GM08714 (cell line): ENCODE results near the gene LENG1.

ENCODE experiments used
- H3K4me3 ChIP-seq: fragments of 200-500 bp; sonication (Bioruptor generic); 2 replicates; pipeline ENCODE4 v1.5.1; 2014; ENCODE audit warnings: mild to moderate bottlenecking, low read length, inconsistent platforms
- ZNF274 ChIP-seq: IDR thresholded peaks from 2 replicates; pipeline ENCODE4 v1.6.1; 2012; ENCODE audit warnings: mild to moderate bottlenecking, low read depth, low read length

The LENG1 gene

DNA sequence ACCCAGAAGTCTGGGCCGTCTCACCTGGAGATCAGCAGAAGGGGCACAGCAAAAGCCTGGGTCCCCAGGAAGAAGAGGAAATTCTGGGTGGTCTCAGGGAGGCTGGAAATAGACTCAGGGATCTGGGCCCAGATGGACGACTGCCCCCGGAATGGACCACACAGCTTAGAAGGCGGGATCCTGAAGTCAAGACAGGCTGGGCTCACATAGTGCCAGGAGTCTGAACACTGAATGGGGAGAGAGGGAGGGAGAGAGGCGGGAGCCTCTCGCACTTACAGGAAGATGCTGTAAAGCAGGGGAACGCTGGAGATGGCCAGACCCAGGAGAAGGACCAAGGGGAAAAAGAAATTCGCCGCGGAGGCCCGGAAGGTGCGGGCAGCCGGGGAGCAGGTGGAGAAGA is 1.3 kb upstream of the LENG1 start:
- no peak for TF ChIP-seq ZNF274
- H3K4me3 ChIP-seq, result peak overlapping the region; percentile 66; the same call in 1 of the 2 replicates

DNA sequence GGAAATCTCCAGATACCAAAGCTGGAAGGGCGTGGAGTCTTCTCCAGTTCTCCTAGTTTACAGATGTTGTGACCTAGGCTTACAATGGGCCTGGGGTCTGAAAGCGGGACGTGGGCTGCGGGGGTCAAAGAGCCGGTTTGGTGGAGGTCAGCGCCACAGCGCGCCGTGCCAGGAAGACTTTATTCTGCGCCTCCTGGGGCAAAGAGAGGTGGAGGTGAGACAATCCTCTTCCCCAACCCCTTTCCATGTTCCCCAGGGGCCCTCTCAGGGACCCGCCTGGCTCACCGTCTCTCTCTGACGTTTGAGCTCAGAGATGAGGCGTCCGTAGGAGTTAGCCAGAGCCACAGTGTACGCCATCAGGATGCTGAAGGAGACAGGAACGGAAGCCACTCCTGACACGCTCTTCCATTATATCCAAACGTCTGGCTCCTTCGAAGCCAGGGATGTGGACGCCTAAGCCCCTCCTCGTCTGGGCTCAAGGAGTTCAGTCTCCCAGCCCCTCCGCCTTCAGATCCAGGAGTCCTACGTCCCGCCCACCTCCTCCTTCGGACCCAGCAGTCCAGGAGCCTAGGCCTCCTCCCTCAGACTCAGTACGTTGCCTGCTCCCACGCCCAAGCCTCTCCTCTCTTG is 776 bp upstream of the LENG1 start:
- no peak for TF ChIP-seq ZNF274
- H3K4me3 ChIP-seq, result peak overlapping the region; percentile 66

DNA sequence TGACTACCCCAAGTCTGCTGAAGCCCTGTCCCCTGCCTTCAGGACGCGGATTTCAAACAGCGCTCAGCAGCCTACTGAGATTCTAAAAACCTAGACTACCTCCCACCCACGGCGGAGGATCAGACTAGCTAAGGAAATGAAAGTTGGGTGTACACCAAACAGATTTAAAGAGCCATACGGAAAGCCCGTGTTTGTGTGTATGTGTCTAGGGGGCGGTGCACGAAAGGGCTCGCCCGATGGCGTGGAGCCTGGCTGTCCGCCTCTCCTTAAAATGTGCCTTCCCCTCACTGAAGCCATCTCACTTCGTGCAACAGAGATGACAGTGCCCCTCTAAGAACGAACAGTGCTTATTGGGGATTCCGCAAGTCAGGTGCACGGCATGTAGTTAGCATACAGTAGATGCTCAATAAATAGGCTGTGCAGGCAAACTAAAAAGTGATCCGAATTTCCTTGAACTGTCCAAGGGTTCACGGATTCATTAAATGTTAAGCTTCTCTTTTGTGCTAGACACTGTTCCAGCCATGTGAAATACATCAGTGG is 639 bp downstream of the LENG1 start:
- peak overlapping the region; percentile 82 for H3K4me3 ChIP-seq
- TF ChIP-seq ZNF274, result no peak

DNA sequence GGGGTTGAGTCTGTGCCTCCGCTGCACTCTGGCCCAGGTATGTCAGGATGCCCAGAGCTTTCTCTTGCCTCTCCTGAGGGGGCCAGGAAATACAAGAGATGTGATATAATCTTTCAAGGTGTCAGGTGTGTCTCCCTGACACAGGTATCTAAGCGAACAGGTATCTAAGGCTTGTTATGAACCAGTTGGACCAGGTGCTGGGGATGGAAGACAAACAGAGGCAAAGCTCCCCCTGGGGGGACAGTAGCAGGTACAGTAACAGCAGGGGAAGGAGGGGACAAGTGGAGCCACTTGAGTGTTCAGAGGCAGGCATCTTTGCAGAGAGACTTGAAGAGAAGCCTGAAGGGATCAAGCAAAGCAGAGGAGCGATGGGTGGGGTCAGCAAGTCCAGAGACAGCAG is 2.6 kb downstream of the LENG1 start:
- TF ChIP-seq ZNF274, result no peak
- H3K4me3 ChIP-seq, result no peak overlapping the region

DNA sequence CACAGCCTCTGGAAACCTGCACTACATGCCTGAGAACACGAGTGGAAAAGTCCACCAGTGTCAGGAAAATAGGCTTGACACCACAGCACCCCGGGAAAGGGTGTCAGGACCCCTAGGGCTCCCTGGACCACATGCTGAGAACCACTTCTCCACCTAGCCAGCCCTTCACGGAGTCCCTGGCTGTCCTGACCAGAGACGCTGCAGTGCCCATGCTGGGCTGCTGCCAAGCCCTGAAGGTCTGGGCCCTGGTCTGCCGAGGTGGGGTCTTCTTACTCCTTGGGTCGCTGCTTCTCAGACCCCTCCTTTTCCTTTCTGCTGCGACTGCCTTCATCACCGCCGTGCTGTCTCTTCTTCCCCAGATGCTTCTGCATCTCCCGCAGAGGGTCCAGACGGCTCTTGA is 3.0 kb downstream of the LENG1 start:
- TF ChIP-seq ZNF274, result no peak
- H3K4me3 ChIP-seq, result no peak overlapping the region

DNA sequence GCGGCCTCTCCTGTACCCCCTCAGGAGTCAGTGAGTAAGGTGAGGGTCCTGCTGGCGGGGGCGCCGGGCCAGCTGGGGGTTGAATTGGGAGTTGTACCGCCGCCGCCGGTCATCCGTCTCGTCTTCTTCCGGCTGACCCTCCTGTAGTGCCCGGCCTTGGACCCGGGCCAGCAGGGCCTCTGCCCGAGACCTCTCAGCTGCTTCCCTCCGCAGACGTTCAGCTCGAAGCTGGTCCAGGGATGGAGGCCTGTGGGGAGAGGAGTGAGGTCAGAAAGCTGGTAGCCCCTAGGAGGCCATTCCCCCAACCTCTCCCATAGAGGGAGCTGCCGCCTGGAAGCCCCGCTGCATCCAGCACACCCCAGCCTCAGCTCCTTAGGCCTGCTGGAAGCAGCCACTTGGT is 3.8 kb downstream of the LENG1 start:
- no peak overlapping the region for H3K4me3 ChIP-seq
- TF ChIP-seq ZNF274, result no peak

DNA sequence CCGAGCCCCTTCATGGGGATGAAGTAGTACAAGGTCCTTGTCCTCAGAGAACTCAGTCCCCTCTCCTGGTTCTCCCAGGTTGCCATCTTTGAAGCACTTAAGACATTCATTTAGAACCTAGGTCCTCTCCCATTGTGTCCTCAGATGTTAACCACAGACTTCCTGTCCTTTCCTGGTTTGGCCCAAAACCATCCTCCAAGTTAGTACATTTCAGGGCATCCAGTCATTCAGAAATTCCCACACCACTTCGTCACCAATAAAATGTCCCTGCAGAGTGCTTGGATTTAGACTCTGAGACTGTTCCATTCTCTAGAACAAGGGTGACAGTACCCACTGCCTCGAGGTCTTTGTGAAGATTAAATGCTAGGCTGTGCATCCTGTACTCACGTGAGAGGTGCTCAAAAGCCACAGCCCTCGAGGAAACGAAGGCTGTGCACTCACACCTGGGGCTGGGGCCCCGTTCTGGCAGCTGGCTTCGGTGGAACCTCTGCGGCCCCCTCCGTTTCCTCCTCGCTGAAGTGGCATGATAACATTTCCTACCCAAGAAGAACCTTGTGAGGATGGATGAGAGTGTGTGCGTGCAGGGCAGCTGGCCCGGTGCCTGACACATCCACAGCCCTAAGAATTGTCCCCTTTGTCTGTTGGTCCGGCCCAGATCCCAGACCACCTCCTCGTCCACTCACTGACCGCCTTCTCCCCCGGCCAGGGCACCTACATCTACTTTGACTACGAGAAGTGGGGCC is 4.7 kb downstream of the LENG1 start:
- no peak overlapping the region for H3K4me3 ChIP-seq

DNA sequence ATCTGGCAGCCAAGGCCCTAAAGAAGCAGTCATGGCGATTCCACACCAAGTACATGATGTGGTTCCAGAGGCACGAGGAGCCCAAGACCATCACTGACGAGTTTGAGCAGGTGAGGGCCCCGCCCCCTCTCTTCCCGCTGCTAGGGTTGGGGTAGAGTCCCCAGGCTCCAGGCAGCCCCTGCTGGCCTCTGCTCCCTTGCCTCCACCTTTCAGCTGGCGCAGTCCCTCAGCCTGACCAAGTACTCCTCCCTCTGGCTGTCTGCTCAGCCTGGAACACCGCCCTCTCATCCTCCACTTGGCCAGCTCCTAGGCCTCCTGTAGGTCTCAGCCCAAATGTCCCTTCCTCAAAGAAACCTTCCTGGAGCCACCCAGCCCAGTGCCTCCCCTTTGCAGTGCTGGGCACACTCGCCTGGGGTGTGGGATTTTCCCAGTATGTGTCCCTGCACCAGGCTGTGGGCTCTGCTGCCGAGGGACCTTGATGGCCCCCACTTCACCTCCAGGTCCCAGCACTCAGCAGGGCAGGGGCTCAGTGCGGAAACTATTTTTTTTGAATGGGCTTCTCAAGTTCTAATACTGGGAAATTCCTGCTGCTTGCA is 5.7 kb downstream of the LENG1 start:
- TF ChIP-seq ZNF274, result no peak

More for the DNA sequence above, 4.7 kb downstream of the LENG1 start:
- TF ChIP-seq ZNF274, result no peak

DNA sequence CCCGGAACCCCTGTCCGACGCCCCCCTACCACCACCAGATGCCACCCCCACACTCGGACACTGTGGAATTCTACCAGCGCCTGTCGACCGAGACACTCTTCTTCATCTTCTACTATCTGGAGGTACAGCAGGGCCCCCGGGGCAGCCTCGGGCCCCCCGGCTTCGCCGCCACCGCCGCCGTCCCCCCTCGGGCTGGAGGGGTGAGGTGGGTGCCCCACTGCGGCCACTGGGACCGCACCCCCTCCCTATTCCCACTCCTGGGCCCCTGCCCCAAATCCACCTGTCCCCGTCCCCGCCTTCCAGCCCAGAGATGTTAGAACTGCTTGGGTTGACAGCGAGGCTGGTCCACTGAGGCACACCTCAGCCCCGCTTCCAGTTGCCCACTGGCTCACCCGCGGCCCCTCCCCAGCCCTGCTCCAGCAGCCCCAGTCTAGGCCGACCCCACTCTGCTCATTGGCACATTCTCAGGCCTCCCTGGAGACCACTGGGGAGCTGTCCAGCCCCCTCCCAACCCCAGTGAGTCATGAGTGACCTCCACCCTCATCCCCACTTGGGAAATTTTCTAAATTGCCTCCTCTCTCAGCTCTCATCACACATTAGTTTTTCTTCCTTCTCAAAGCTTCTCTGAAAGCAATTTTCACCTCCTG is 6.5 kb downstream of the LENG1 start:
- TF ChIP-seq ZNF274, result no peak
- H3K4me3 ChIP-seq, result no peak overlapping the region

More for the DNA sequence above, 5.7 kb downstream of the LENG1 start:
- H3K4me3 ChIP-seq, result no peak overlapping the region

DNA sequence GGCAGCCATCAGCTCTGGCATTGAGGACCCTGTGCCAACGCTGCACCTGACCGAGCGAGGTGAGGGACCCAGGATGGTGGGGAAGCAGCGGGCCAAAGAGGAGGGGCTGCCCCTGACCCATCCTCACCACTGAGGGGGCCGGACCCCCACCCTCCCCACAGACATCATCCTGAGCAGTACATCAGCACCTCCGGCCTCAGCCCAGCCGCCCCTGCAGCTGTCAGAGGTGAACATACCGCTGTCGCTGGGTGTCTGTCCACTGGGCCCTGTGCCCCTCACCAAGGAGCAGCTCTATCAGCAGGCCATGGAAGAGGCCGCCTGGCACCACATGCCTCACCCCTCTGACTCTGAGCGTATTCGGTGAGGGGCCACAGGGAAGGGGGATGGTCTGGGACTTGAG is 7.3 kb downstream of the LENG1 start:
- TF ChIP-seq ZNF274, result no peak

DNA sequence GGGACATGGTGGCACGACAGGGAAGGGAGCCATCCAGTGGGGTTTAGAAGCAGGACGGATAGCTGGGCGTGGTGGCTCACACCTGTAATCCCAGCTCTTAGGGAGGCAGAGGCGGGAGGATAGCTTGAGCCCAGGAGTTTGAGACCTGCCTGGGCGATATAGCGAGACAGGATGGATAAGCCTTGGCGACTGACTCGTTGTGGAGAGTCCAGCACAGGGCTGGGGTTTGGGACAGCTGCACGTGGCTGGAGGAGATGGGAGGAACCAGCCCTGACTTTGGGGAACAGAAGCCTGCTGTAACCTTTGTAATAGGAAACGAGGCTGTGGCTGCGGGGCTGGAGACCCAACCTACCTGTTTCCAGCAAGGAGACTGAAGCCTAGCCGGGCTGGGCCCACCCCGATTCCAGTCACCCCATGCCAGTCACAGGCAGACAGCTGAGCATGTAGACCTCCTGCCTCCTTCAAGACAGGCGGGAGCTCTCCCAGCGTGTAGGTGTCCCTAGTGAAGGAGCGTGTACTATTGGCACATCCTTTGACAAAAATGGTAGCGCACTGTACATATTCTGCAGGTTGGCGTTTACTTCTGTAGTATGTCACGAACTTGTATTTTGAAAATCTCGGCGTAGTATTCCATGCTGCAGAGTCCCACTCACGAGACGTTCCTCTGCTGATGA is 8.0 kb downstream of the LENG1 start:
- no peak overlapping the region for H3K4me3 ChIP-seq
- no peak for TF ChIP-seq ZNF274

More for the DNA sequence above, 7.3 kb downstream of the LENG1 start:
- H3K4me3 ChIP-seq, result no peak overlapping the region

DNA sequence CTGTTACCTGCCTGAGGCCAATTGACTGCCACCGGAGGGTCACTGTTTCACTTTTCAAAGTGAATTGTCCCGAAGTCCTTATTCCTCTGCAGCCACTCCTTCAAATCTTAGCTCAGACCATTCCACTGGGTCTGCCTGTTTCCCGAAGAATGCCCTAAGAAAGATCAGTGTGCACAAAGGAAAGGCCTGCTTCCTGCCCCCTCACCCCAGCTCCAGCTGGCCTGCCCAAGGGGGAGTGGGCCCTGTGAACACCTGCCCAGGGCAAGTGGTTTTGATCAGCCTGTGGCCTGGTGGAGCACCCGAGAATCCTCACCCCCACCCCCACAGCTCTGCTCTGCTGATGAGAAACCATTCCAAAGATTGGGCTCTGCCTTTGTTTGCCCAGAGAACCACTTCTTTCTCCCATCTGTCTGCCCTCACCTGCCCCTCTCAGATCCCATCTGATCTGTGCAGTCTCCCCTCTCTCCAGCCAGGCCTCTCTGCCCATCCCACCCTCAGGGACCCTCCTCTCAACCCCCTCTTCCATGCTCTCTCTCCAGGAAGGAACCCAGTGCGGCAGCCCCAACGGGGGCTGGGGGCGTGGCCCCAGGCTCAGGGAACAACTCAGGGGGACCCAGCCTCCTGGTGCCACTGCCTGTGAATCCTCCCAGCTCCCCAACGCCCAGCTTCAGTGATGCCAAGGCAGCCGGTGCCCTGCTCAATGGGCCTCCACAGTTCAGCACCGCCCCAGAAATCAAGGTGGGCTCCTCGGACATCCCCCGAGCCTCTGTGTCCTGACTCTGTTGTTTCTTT is 10.3 kb downstream of the LENG1 start:
- H3K4me3 ChIP-seq, result no peak overlapping the region
- no peak for TF ChIP-seq ZNF274

DNA sequence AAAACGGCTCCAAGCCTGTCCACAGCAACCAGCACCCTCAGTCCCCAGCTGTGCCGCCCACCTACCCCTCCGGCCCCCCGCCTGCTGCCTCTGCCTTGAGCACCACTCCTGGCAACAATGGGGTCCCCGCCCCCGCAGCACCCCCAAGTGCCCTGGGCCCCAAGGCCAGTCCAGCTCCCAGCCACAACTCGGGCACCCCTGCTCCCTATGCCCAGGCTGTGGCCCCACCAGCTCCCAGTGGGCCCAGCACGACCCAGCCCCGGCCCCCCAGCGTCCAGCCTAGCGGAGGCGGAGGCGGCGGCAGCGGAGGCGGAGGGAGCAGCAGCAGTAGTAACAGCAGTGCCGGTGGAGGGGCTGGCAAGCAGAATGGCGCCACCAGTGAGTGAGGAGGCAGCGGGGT is 11.4 kb downstream of the LENG1 start:
- TF ChIP-seq ZNF274, result no peak
- H3K4me3 ChIP-seq, result no peak overlapping the region
